Measurements from ENCODE around the gene CTNNA2. TPM values are rescaled to one million over a fixed set of nuclear protein-coding genes. Genes with fewer than 3 reads are reported as not detected.

The CTNNA2 gene
- total and polyA plus RNA-seq, 2 of the 8 experiments (the other 6 are each of a cell fraction or from before 2014, with no cell fraction given) = 3.9 to 9.0 TPM

- TF ChIP-seq SIX5 (IDR thresholded peaks at IDR 0.05; ENCODE audit: low read depth, low read length) = no peak
- TF ChIP-seq SAP30 (IDR thresholded peaks at IDR 0.05; ENCODE audit: insufficient read depth, insufficient replicate concordance, low read length) = no peak
- TF ChIP-seq E2F6 (IDR thresholded peaks at IDR 0.05) = no peak
- no peak for TF ChIP-seq RFX5 (IDR thresholded peaks at IDR 0.05; ENCODE audit: borderline replicate concordance, low read depth, low read length)
- no peak for TF ChIP-seq KDM5A (IDR thresholded peaks at IDR 0.05; ENCODE audit: low read length)
- no peak for TF ChIP-seq ZNF274 (IDR thresholded peaks at IDR 0.05; ENCODE audit: borderline replicate concordance, extremely low read depth, low read length)
- no peak for TF ChIP-seq POU5F1 (IDR thresholded peaks at IDR 0.05; ENCODE audit: low read depth, low read length)
Observed at GRCh38 chr2:79952616-79953015, 439.8 kb downstream of the CTNNA2 start (continued).

Data from H1 (cell line).